OCI-LY7 (cell line): ENCODE results near the gene GOSR1.

Source experiments
- CTCF ChIP-seq: fragments of 200-600 bp; sonication (generic); conservative IDR thresholded peaks from 2 replicates; pipeline ENCODE4 v1.5.1; 2014; ENCODE audit warnings: mild to moderate bottlenecking, antibody characterized with exemption, low read length, moderate library complexity, mixed read lengths
- EZH2phosphoT487 ChIP-seq: fragments of 200-600 bp; sonication (generic); IDR thresholded peaks from 2 replicates; pipeline ENCODE4 v1.6.1; 2018; ENCODE audit warnings: low read depth, borderline replicate concordance, mild to moderate bottlenecking, mixed run types, antibody characterized with exemption, low read length, moderate library complexity, mixed read lengths

GRCh38 chr17:30505868-30506417, 28.7 kb downstream of the GOSR1 start:
- no peak for TF ChIP-seq CTCF
- TF ChIP-seq EZH2phosphoT487 = no peak
